Immature natural killer cell (primary cell): ENCODE data around the gene VIPR2. TPM values are rescaled to one million over a fixed set of nuclear protein-coding genes. Genes with fewer than 3 reads are reported as not detected.

Source experiments
- DNase-seq, 3 donors: peaks; one replicate each; pipeline ENCODE4 v3.0.0; 2022; ENCODE audit warnings: mixed read lengths in 1 of 3
- H3K27ac Mint-ChIP-seq, 6 donors: one replicate each; pipeline ENCODE4 v1.8.0; 2020; ENCODE audit warnings: mixed read lengths in 6 of 6, mild to moderate bottlenecking in 5 of 6, inconsistent platforms in 4 of 6, moderate library complexity in 3 of 6
- H3K27me3 Mint-ChIP-seq, 3 donors: one replicate each; pipeline ENCODE4 v1.8.0; 2020 to 2021; ENCODE audit warnings: low read depth in 3 of 3, mild to moderate bottlenecking in 3 of 3, mixed read lengths in 3 of 3, moderate library complexity in 3 of 3, inconsistent platforms in 1 of 3
- H3K36me3 Mint-ChIP-seq, 3 donors: one replicate each; pipeline ENCODE4 v1.8.0; 2020; ENCODE audit warnings: mixed read lengths in 3 of 3, inconsistent platforms in 2 of 3, mild to moderate bottlenecking in 2 of 3
- H3K4me1 Mint-ChIP-seq, 2 donors: one replicate each; pipeline ENCODE4 v1.8.0; 2020; ENCODE audit warnings: inconsistent platforms in 2 of 2, mild to moderate bottlenecking in 2 of 2, mixed read lengths in 2 of 2, moderate library complexity in 1 of 2
- H3K4me3 Mint-ChIP-seq, 5 donors: one replicate each; pipeline ENCODE4 v1.8.0; 2020; ENCODE audit warnings: mild to moderate bottlenecking in 5 of 5, mixed read lengths in 5 of 5, inconsistent platforms in 3 of 5, moderate library complexity in 3 of 5
- H3K9me3 Mint-ChIP-seq, 6 donors: one replicate each; pipeline ENCODE4 v1.8.0; 2020; ENCODE audit warnings: mild to moderate bottlenecking in 6 of 6, mixed read lengths in 6 of 6, inconsistent platforms in 4 of 6, moderate library complexity in 3 of 6
- polyA plus RNA-seq, 3 donors: library from polyadenylated mRNA; unstranded; fragments of 300-500 nt; fragmentation: Illumina TruSeq; gene quantifications; one replicate each; pipeline ENCODE4 v1.2.3, GENCODE V29; 2021

The VIPR2 gene
- polyA plus RNA-seq, 3 donors from 2014 or later: 0.41 to 5.2 (median 2.4) TPM

DNA sequence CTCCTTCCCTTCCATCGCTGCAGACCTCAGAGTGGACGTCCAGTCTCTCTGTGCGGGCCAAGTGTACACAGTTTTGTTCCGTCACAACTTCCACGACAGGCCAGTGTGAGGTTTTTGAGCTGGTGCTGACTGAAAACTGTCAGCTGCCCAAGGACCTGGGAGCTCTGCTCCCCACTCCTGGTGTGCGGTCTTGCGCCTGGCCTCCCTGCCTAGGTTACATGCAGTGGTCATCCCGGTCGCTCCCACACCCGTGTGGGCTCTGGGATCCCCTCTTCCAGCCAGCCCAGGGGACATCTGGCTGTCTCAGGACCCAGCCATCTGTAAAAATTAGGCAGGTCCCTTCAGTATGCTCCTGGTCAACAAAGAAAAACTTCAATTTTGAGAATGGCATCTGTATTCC is 127.5 kb downstream of the VIPR2 start:
- peaks cover 0 to 7% (median 2%) of the 10 kb centered on the region in 3 donors for H3K27me3 Mint-ChIP-seq
- no peaks in the 10 kb centered on the region for H3K4me1 Mint-ChIP-seq
- H3K4me3 Mint-ChIP-seq: no peak overlapping the region
- no peak overlapping the region for H3K27ac Mint-ChIP-seq
- no peak for DNase-seq
- H3K36me3 Mint-ChIP-seq: no peaks in the 10 kb centered on the region
- no peaks in the 10 kb centered on the region for H3K9me3 Mint-ChIP-seq

DNA sequence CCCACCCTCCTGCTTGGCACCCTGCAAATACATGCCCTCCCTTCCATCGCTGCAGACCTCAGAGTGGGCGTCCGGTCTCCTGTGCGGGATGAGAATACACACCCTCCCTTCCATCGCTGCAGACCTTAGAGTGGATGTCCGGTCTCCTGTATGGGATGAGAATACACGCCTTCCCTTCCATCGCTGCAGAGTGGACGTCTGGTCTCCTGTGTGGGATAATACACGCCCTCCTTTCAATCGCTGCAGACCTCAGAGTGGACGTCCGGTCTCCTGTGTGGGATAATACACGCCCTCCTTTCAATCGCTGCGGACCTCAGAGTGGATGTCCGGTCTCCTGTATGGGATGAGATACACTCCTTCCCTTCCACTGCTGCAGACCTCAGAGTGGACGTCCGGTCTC is 128.1 kb downstream of the VIPR2 start:
- Mint-ChIP-seq H3K4me1 (no peaks in the 10 kb centered on the region), H3K4me3 (no peak overlapping the region), H3K36me3 (no peaks in the 10 kb centered on the region), H3K9me3 (no peaks in the 10 kb centered on the region), H3K27me3 (peaks cover 0 to 7% (median 2%) of the 10 kb centered on the region in 3 donors), H3K27ac (no peak overlapping the region)
- no peak for DNase-seq

DNA sequence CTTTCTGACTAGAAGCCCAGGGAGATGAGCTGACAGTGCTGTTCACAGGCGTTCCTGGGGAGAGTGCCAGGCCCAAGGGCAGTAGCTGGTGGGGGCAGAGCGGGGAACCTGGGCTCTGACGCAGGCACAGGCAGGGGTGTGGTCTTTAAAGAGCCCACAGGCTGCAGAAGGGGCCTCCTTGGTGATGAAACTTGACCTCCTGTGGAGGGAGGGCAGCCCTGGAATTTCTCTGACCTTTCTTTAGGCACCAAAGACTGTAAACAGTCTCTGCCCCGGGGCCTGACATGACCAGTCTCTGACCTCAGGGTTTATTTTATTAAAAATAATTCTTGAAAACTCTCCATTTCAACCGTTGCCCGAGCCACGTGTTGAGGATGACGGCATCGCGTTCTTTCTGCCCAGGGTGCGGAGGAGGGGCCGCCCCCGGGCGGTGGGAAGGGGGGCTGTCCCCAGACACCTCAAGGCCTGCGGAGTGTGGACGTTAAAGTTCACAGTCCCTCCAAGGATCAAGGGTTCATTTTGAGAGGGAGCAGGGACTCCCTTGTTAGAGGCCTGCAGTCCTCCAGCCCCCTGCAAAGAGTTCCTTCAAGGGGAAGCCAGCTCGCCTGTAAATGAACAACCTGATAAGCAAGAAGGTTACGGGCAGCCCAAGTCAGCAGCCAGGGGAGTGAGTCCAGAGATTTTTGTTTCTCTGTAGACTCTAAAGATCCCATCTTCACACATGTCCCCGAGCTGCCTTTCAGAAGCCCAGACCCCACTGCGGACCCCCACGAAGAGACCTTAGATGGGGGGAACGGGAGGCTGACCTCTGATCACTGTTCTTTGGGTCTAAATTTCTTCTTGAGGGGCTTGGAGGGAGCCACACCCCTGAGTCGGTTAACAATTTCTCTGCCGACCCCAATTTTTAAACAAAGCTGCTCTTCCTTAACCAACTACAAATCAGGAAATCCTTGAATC is 128.9 kb downstream of the VIPR2 start:
- Mint-ChIP-seq H3K9me3 (no peaks in the 10 kb centered on the region), H3K4me3 (no peak overlapping the region), H3K36me3 (no peaks in the 10 kb centered on the region), H3K27me3 (peaks cover 0 to 7% (median 2%) of the 10 kb centered on the region in 3 donors), H3K4me1 (no peaks in the 10 kb centered on the region), H3K27ac (no peak overlapping the region)
- DNase-seq: no peak

DNA sequence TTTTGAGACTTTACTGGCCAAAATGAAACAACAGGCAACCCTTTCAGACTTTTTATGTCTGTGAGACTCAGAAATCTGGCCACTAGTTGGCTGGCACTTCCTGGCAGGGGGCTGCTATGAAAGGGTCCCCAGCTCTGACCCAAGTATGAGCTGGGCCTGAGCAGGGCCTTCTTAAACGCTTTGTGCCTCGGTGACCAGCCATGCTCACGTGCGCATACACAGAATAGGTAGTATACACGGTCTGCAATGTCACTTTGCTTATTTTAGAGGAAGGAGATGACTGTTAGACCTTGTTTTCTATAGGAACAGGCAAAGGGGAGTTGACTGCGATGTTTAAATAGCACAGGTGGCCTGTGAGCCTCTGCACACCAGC is 129.6 kb downstream of the VIPR2 start:
- Mint-ChIP-seq H3K4me3 (no peak overlapping the region), H3K9me3 (no peaks in the 10 kb centered on the region), H3K4me1 (no peaks in the 10 kb centered on the region), H3K36me3 (no peaks in the 10 kb centered on the region), H3K27ac (no peak overlapping the region), H3K27me3 (peaks cover 0 to 7% (median 2%) of the 10 kb centered on the region in 3 donors)
- DNase-seq: no peak

DNA sequence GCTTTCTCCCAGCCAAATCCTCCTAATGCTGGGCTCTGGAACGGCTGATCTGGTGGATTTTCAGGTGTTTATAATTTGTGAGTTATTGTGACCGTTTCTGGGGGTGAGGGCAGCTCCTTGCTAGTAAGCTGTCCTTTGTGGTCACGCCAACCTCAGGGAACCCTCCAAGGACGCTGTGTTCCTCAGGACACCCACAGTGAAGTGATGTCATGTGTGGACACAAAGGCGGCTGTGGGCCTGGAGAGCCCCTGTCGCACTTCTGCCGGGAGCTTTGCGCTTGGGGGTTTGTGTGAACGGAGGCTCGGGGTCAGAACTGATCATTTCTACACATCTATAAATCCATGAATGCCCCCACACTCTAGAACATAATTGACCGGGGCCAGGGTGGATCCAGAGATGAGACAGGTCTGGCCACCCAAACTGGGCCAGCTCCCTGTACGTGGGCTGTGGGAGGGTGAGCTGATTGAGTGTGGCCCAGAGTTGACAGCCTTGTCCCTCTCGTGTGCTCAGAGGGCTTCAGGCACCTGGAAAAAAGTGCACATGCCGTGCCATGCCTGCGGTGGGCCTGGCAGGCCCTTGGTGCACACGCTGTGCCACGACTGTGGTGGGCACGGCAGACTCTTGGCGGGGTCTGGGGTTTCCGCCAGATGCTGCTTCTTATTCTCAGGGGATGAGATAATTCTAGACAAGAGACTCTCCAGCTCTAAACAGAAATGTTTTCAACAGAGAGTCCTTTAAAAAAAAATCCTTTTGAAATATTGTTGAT is 130.2 kb downstream of the VIPR2 start:
- no peak for DNase-seq

DNA sequence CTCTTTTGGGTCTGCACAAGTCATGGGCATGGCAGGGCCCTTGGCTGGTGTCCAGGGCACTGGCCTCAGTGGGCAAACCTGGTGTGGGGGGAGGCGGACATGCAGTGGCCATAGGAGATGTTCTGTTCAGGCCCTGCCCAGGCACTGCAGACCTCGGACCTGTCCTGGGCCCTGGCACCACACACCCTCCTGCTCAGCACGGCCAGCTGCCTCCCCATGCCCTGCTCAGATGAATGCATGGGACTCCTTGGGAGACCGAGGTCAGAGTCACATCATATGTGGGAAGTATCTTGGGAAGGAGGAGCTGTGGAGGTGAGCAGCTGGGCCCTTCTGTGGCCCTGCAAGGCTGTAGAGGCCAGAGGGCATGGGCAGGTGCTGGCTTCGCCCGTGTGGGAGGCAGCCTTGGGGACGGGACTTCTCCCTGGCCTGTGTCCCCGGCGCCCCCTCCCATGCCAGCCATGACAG is 130.8 kb downstream of the VIPR2 start:
- Mint-ChIP-seq H3K9me3 (no peaks in the 10 kb centered on the region), H3K27ac (no peak overlapping the region), H3K27me3 (peaks cover 0 to 4% (median 3%) of the 10 kb centered on the region in 3 donors), H3K36me3 (no peaks in the 10 kb centered on the region), H3K4me1 (no peaks in the 10 kb centered on the region), H3K4me3 (no peak overlapping the region)
- no peak for DNase-seq

More for the DNA sequence above, 130.2 kb downstream of the VIPR2 start:
- no peak overlapping the region for H3K4me3 Mint-ChIP-seq
- no peaks in the 10 kb centered on the region for H3K9me3 Mint-ChIP-seq
- peaks cover 2 to 7% (median 2%) of the 10 kb centered on the region in 3 donors for H3K27me3 Mint-ChIP-seq
- H3K27ac Mint-ChIP-seq: no peak overlapping the region
- no peaks in the 10 kb centered on the region for H3K4me1 Mint-ChIP-seq
- no peaks in the 10 kb centered on the region for H3K36me3 Mint-ChIP-seq

DNA sequence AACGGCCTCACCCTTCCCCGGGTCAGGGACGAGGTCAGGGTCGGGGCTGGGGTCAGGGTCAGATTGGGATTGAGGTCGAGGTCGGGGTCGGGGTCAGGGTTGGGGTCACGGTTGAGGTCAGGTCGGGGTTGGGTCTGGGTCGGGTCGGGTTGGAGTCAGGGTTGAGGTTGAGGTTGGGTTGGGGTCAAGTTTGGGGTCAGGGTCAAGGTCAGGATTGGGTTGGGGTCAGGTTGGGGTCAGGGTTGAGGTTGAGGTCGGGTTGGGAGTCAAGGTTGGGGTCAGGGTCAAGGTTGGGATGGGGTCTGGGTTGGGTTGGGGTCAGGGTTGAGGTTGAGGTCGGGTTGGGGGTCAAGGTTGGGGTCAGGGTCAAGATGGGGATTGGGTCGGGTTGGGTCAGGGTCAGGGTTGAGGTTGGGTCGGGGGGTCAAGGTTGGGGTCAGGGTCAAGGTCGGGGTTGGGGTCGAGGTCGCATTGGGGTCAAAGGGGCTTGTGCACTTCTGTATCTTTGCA is 131.4 kb downstream of the VIPR2 start:
- peaks cover 0 to 4% (median 3%) of the 10 kb centered on the region in 3 donors for H3K27me3 Mint-ChIP-seq
- H3K9me3 Mint-ChIP-seq: no peaks in the 10 kb centered on the region
- H3K27ac Mint-ChIP-seq: no peak overlapping the region
- no peak overlapping the region for H3K4me3 Mint-ChIP-seq
- no peaks in the 10 kb centered on the region for H3K4me1 Mint-ChIP-seq
- H3K36me3 Mint-ChIP-seq: no peaks in the 10 kb centered on the region
- no peak for DNase-seq

DNA sequence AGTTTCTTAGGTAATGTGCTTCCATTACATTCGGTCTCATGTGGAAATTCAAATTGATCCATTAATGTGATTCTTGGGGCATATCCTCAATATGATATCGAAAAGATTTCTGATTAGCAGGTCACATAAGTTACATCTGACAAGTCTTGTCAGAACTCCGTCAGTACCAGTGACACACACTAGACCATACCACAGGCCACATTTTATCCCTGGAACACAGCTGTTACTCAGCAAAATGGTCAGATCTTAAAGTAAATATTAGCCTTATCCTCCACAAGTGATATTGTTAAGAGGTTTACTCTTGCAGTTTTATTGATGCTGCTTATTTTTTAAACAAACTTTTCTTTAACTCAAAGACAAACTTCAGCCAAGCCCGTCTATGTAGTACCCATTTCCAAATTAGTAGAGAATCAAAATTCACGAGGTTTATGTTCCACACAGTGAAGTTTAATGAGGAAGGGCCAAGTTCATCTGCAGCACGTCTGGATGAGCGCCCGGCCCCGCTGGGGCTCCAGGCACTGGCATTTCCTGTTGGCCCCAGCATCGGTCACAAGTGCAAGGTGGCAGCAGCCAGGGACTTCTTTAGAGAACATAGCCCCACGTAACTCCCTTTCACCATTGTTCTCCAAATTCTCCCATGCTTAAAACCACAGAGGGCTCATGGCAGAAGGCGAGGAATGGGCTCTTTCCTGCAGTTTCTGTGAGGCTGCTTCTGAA is 132.2 kb downstream of the VIPR2 start:
- no peak overlapping the region for H3K4me3 Mint-ChIP-seq
- H3K9me3 Mint-ChIP-seq: no peaks in the 10 kb centered on the region
- H3K27me3 Mint-ChIP-seq: peaks cover 0 to 4% (median 2%) of the 10 kb centered on the region in 3 donors
- H3K4me1 Mint-ChIP-seq: no peaks in the 10 kb centered on the region
- no peaks in the 10 kb centered on the region for H3K36me3 Mint-ChIP-seq
- no peak for DNase-seq
- H3K27ac Mint-ChIP-seq: peak overlapping the region in 1 of 6 donors; percentile 31

DNA sequence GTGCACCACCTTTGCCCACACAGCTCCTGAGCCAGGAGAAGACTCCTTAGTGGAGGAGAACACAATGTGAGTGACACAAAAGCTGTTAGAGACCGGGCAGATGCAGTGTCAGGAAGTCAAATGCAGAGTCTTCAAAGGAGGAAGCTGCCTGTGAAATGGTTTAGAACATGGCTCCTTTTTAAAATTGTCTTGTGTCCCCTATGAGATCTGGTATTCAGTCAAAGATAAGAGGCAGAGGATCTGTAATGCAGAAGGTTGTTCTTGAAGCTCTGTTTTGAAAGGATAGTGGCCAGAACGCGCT is 133.0 kb downstream of the VIPR2 start:
- Mint-ChIP-seq H3K27ac (no peak overlapping the region), H3K9me3 (no peaks in the 10 kb centered on the region), H3K4me1 (no peaks in the 10 kb centered on the region), H3K4me3 (no peak overlapping the region), H3K27me3 (peaks cover 0 to 4% (median 2%) of the 10 kb centered on the region in 3 donors), H3K36me3 (no peaks in the 10 kb centered on the region)
- DNase-seq: no peak

DNA sequence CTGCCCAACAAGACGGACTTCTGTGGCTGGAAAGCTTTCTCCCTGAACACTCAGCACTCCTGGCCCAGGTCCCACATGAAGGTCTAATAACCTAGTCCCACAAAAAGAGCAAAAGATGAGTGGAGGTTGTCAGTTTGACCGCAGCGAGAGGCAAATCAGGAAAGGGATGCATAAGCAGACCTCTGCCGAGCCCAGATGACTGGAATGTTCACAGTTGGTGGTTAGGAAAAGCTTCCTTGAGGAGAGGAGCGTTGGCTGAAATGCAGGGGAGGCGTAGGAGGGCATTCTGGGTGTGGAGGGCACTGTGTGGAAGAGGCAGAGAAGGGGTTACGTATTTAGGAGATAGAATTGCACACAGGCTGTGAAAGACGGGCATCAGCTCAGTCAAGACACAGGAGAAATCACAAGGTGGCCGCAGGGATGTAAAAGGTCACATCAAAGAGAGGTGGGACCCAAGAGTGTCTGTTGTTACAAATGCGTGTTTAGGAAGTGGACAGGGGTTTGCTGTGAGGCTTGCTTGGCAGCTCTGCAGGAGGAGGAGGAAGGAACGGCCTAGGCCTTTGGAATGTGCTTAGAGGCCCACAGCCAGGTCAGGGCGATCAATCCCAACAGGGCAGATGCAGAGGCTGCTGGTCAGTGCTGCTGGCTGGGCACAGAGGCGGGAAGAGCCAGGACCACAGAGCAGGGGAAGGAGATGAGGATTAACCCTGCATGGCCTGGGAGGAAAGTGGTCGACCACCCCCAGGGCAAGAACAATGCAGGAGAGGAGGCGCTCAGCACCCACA is 133.5 kb downstream of the VIPR2 start:
- H3K27ac Mint-ChIP-seq: no peak overlapping the region
- DNase-seq: no peak
- no peaks in the 10 kb centered on the region for H3K4me1 Mint-ChIP-seq
- H3K27me3 Mint-ChIP-seq: peaks cover 0 to 4% (median 0%) of the 10 kb centered on the region in 3 donors
- H3K9me3 Mint-ChIP-seq: no peaks in the 10 kb centered on the region
- no peak overlapping the region for H3K4me3 Mint-ChIP-seq
- no peaks in the 10 kb centered on the region for H3K36me3 Mint-ChIP-seq

DNA sequence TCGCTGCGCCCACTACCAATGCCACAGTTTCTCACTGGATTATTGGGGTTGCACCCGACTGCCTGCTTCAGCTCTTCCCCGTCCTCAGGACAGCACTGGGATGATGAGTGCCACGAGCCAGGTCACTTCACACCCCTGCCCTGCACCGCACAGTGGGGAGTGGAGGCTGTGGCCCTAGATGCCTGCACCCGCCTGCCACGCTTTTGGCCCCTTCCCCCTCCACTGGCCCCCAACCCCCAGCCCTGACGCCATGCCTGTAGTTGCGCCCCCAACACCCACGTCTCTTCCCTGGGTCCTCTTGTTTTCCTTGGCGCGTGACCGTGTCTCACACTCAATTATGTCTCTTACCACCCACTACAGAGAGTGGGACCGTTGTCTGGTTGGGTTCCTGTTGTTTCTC is 134.3 kb downstream of the VIPR2 start:
- DNase-seq: no peak
- Mint-ChIP-seq H3K4me1 (no peaks in the 10 kb centered on the region), H3K27me3 (peaks cover 0 to 4% (median 0%) of the 10 kb centered on the region in 3 donors), H3K27ac (no peak overlapping the region), H3K9me3 (no peaks in the 10 kb centered on the region), H3K4me3 (no peak overlapping the region), H3K36me3 (no peaks in the 10 kb centered on the region)

DNA sequence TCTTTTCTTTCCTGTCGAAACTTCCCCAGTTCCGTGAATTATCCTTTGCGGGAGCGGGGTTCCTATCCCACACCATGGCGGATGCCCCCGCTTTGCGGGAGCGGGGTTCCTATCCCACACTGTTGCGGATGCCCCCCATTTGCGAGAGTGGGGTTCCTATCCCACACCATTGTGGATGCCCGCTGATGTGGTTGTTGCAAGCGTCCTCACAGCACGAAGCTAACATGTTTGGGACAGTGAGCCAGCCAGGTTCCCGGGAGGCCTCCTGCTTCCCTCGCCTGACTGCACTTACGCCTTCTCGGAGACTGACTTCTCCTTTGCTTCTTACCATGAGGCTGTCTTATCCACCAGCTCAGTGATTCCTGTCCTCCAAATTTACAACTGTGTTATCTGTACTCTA is 134.7 kb downstream of the VIPR2 start:
- Mint-ChIP-seq H3K27me3 (peaks cover 0 to 4% (median 0%) of the 10 kb centered on the region in 3 donors), H3K4me3 (no peak overlapping the region), H3K36me3 (no peaks in the 10 kb centered on the region), H3K9me3 (no peaks in the 10 kb centered on the region), H3K27ac (no peak overlapping the region), H3K4me1 (no peaks in the 10 kb centered on the region)
- DNase-seq: no peak

DNA sequence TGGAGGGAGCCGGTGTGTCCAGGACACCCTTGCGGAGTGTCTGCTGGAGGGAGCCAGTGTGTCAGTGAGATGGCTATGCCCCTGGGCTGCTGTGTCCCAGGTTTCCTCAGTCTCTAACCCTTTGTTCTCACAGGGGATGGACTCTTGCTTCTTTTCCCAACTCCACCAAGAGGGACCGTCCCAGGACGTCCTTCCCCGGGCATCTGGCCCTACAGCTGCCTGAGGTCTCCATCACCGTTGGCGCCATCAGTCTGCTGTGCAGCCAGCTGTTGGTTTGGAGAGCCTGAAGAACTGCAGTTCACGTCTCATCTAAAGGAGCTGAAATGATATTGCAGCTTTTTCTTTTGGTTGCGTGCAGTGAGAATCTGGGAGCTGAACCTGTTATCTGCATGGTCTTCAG is 136.2 kb downstream of the VIPR2 start:
- Mint-ChIP-seq H3K9me3 (no peaks in the 10 kb centered on the region), H3K4me1 (no peaks in the 10 kb centered on the region), H3K4me3 (no peak overlapping the region), H3K27ac (no peak overlapping the region), H3K27me3 (peaks cover 0 to 4% (median 0%) of the 10 kb centered on the region in 3 donors), H3K36me3 (no peaks in the 10 kb centered on the region)
- DNase-seq: no peak
